HEK293 (cell line): ENCODE data around the gene NAGLU.
A peak's percentile ranks its signal among the peaks of the same experiment; 100 is the strongest.

Experiments used
- BCL11A ChIP-seq: fragments of 450-650 bp; formaldehyde crosslinking; IDR thresholded peaks from 2 replicates; pipeline ENCODE4 v1.5.1; 2016; ENCODE audit warnings: low read depth, missing biosample characterization, missing genetic modification characterization
- GLI2 ChIP-seq: fragments of 450-650 bp; formaldehyde crosslinking; IDR thresholded peaks from 2 replicates; pipeline ENCODE4; 2017; ENCODE audit warnings: missing biosample characterization, missing genetic modification characterization, low read depth, borderline replicate concordance
- GLI4 ChIP-seq: fragments of 450-650 bp; formaldehyde crosslinking; IDR thresholded peaks from 2 replicates; pipeline ENCODE4 v1.5.1; 2016; ENCODE audit warnings: missing biosample characterization, missing genetic modification characterization
- HOXA7 ChIP-seq: sonication (generic); formaldehyde crosslinking; IDR thresholded peaks from 2 replicates; pipeline ENCODE4 v1.8.1; 2022; ENCODE audit warnings: missing genetic modification reagents, borderline replicate concordance
- RBAK ChIP-seq: fragments of 450-650 bp; formaldehyde crosslinking; IDR thresholded peaks from 2 replicates; pipeline ENCODE4 v1.5.1; 2016; ENCODE audit warnings: missing biosample characterization, missing genetic modification characterization
- REPIN1 ChIP-seq: fragments of 450-650 bp; formaldehyde crosslinking; IDR thresholded peaks from 2 replicates; pipeline ENCODE4 v1.5.1; 2017; ENCODE audit warnings: missing biosample characterization, missing genetic modification characterization, low read depth
- SCRT2 ChIP-seq: fragments of 450-650 bp; formaldehyde crosslinking; IDR thresholded peaks from 2 replicates; pipeline ENCODE4 v1.5.1; 2016; ENCODE audit warnings: missing biosample characterization, missing genetic modification characterization
- ZBTB1 ChIP-seq: fragments of 450-650 bp; formaldehyde crosslinking; IDR thresholded peaks from 2 replicates; pipeline ENCODE4 v1.5.1; 2016; ENCODE audit warnings: missing biosample characterization, missing genetic modification characterization
- ZBTB17 ChIP-seq: fragments of 450-650 bp; formaldehyde crosslinking; IDR thresholded peaks from 2 replicates; pipeline ENCODE4 v1.5.1; 2016; ENCODE audit warnings: missing biosample characterization, missing genetic modification characterization
- ZBTB7A ChIP-seq: fragments of 450-650 bp; formaldehyde crosslinking; IDR thresholded peaks from 2 replicates; pipeline ENCODE4 v1.5.1; 2016; ENCODE audit warnings: low read depth, missing biosample characterization, missing genetic modification characterization
- ZBTB8A ChIP-seq: fragments of 450-650 bp; formaldehyde crosslinking; IDR thresholded peaks from 2 replicates; pipeline ENCODE4 v1.5.1; 2016; ENCODE audit warnings: missing biosample characterization, missing genetic modification characterization
- ZFHX2 ChIP-seq: fragments of 450-650 bp; formaldehyde crosslinking; conservative IDR thresholded peaks from 2 replicates; pipeline ENCODE4 v1.5.1; 2016; ENCODE audit warnings: missing biosample characterization, missing genetic modification characterization
- ZNF2 ChIP-seq: fragments of 450-650 bp; formaldehyde crosslinking; IDR thresholded peaks from 2 replicates; pipeline ENCODE4 v1.5.1; 2016; ENCODE audit warnings: missing biosample characterization, missing genetic modification characterization
- ZNF266 ChIP-seq: fragments of 450-650 bp; formaldehyde crosslinking; IDR thresholded peaks from 2 replicates; pipeline ENCODE4 v1.5.1; 2016; ENCODE audit warnings: missing biosample characterization, missing genetic modification characterization, low read depth
- ZNF394 ChIP-seq: fragments of 450-650 bp; formaldehyde crosslinking; IDR thresholded peaks from 2 replicates; pipeline ENCODE4 v1.5.1; 2016; ENCODE audit warnings: missing biosample characterization, missing genetic modification characterization, mild to moderate bottlenecking, moderate library complexity, borderline replicate concordance
- ZNF404 ChIP-seq: fragments of 450-650 bp; formaldehyde crosslinking; IDR thresholded peaks from 2 replicates; pipeline ENCODE4 v1.5.1; 2017; ENCODE audit warnings: missing biosample characterization, missing genetic modification characterization
- ZNF416 ChIP-seq: fragments of 450-650 bp; formaldehyde crosslinking; IDR thresholded peaks from 2 replicates; pipeline ENCODE4 v1.5.1; 2016; ENCODE audit warnings: missing biosample characterization, missing genetic modification characterization
- ZNF501 ChIP-seq: fragments of 450-650 bp; formaldehyde crosslinking; IDR thresholded peaks from 2 replicates; pipeline ENCODE4 v1.5.1; 2016; ENCODE audit warnings: missing biosample characterization, missing genetic modification characterization
- ZNF514 ChIP-seq: fragments of 450-650 bp; formaldehyde crosslinking; IDR thresholded peaks from 2 replicates; pipeline ENCODE4 v1.5.1; 2016; ENCODE audit warnings: missing biosample characterization, missing genetic modification characterization
- ZNF521 ChIP-seq: fragments of 450-650 bp; formaldehyde crosslinking; IDR thresholded peaks from 2 replicates; pipeline ENCODE4 v1.5.1; 2017; ENCODE audit warnings: missing biosample characterization, mild to moderate bottlenecking, missing genetic modification characterization
- ZNF571 ChIP-seq: fragments of 450-650 bp; formaldehyde crosslinking; IDR thresholded peaks from 2 replicates; pipeline ENCODE4 v1.5.0; 2017; ENCODE audit warnings: missing biosample characterization, missing genetic modification characterization
- ZNF600 ChIP-seq: fragments of 450-650 bp; formaldehyde crosslinking; IDR thresholded peaks from 2 replicates; pipeline ENCODE4 v1.5.1; 2016; ENCODE audit warnings: missing biosample characterization, missing genetic modification characterization
- ZNF677 ChIP-seq: fragments of 450-650 bp; IDR thresholded peaks from 2 replicates; pipeline ENCODE4 v1.5.0; 2018; ENCODE audit warnings: missing biosample characterization, mild to moderate bottlenecking, missing genetic modification characterization, moderate library complexity
- TF ChIP-seq, protein P1 (sequence below): fragments of 450-650 bp; formaldehyde crosslinking; IDR thresholded peaks from 2 replicates; pipeline ENCODE4 v1.5.1; 2017; ENCODE audit warnings: missing biosample characterization, missing genetic modification characterization
- TF ChIP-seq, protein P2 (sequence below): fragments of 450-650 bp; formaldehyde crosslinking; IDR thresholded peaks from 2 replicates; pipeline ENCODE4 v1.5.1; 2016; ENCODE audit warnings: missing biosample characterization, missing genetic modification characterization
- TF ChIP-seq, protein P3 (sequence below): fragments of 450-650 bp; formaldehyde crosslinking; IDR thresholded peaks from 2 replicates; pipeline ENCODE4 v1.5.1; 2016; ENCODE audit warnings: missing biosample characterization, missing genetic modification characterization, borderline replicate concordance
- TF ChIP-seq, protein P4 (sequence below): fragments of 450-650 bp; formaldehyde crosslinking; IDR thresholded peaks from 2 replicates; pipeline ENCODE4 v1.5.1; 2016; ENCODE audit warnings: missing biosample characterization, missing genetic modification characterization
- TF ChIP-seq, protein P5 (sequence below): fragments of 450-650 bp; formaldehyde crosslinking; IDR thresholded peaks from 2 replicates; pipeline ENCODE4 v1.5.1; 2016; ENCODE audit warnings: missing biosample characterization, missing genetic modification characterization
- TF ChIP-seq, protein P6 (sequence below): IDR thresholded peaks from 2 replicates; pipeline ENCODE4 v1.6.1; 2011; ENCODE audit warnings: mild to moderate bottlenecking, low read depth, low read length, borderline replicate concordance

NAGLU gene

DNA sequence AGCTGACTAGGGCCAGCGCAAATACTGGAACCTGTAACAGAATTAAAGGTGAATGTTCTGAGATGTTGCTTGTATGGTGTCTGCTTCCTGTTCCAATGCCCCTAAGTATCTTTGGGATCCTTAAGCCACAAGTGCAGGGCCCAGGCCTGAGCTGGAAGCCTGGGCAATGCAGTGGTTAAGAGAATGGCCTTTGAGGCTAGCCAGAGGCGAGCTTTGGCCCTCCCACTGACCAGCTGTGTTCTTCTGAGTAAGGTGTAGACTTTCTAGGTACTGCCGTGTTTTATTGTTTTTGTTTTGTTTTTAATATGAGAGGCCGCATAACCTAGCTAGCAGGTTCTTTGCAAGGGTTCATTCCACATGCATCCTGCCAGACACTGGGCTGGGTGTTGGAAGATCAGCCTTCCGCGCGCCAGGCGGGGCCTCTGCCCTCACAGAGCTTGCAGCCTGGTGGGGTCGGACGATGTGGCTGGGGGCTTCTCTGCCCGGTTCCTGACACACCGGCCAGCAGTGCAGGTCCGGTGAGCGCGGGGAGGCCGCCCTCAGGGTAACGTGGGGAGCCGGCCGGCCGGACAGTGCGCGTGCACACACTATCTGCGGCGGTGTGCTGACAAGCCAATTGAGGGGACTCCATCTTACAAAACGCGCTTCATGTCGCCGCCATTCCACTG, 30.3 kb downstream of the NAGLU start (continued):
- no peak for TF ChIP-seq ZBTB8A (tag by site-specific recombination)
- no peak for TF ChIP-seq ZNF266 (tag by site-specific recombination)
- TF ChIP-seq GLI4, result no peak
- no peak for TF ChIP-seq ZFHX2 (tag by site-specific recombination)
- TF ChIP-seq, protein P1, sequence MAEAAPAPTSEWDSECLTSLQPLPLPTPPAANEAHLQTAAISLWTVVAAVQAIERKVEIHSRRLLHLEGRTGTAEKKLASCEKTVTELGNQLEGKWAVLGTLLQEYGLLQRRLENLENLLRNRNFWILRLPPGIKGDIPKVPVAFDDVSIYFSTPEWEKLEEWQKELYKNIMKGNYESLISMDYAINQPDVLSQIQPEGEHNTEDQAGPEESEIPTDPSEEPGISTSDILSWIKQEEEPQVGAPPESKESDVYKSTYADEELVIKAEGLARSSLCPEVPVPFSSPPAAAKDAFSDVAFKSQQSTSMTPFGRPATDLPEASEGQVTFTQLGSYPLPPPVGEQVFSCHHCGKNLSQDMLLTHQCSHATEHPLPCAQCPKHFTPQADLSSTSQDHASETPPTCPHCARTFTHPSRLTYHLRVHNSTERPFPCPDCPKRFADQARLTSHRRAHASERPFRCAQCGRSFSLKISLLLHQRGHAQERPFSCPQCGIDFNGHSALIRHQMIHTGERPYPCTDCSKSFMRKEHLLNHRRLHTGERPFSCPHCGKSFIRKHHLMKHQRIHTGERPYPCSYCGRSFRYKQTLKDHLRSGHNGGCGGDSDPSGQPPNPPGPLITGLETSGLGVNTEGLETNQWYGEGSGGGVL (tag by site-specific recombination), result no peak
- TF ChIP-seq ZNF571 (tag by site-specific recombination), result no peak
- TF ChIP-seq ZBTB1 (tag by site-specific recombination), result no peak
- TF ChIP-seq ZBTB7A, result no peak
- TF ChIP-seq ZNF600 (tag by site-specific recombination), result peak; percentile 61
- TF ChIP-seq HOXA7 (CRISPR knock-in tag), result no peak
- TF ChIP-seq, protein P2, sequence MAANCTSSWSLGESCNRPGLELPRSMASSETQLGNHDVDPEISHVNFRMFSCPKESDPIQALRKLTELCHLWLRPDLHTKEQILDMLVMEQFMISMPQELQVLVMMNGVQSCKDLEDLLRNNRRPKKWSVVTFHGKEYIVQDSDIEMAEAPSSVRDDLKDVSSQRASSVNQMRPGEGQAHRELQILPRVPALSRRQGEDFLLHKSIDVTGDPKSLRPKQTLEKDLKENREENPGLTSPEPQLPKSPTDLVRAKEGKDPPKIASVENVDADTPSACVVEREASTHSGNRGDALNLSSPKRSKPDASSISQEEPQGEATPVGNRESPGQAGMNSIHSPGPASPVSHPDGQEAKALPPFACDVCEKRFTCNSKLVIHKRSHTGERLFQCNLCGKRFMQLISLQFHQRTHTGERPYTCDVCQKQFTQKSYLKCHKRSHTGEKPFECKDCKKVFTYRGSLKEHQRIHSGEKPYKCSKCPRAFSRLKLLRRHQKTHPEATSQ, result 0 out of 2 replicates have a peak, but pooled peaks have one; percentile 49
- TF ChIP-seq, protein P3, sequence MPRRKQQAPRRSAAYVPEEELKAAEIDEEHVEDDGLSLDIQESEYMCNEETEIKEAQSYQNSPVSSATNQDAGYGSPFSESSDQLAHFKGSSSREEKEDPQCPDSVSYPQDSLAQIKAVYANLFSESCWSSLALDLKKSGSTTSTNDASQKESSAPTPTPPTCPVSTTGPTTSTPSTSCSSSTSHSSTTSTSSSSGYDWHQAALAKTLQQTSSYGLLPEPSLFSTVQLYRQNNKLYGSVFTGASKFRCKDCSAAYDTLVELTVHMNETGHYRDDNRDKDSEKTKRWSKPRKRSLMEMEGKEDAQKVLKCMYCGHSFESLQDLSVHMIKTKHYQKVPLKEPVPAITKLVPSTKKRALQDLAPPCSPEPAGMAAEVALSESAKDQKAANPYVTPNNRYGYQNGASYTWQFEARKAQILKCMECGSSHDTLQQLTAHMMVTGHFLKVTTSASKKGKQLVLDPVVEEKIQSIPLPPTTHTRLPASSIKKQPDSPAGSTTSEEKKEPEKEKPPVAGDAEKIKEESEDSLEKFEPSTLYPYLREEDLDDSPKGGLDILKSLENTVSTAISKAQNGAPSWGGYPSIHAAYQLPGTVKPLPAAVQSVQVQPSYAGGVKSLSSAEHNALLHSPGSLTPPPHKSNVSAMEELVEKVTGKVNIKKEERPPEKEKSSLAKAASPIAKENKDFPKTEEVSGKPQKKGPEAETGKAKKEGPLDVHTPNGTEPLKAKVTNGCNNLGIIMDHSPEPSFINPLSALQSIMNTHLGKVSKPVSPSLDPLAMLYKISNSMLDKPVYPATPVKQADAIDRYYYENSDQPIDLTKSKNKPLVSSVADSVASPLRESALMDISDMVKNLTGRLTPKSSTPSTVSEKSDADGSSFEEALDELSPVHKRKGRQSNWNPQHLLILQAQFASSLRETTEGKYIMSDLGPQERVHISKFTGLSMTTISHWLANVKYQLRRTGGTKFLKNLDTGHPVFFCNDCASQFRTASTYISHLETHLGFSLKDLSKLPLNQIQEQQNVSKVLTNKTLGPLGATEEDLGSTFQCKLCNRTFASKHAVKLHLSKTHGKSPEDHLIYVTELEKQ (tag by site-specific recombination), result no peak
- TF ChIP-seq ZNF416, result no peak
- TF ChIP-seq SCRT2 (tag by site-specific recombination), result peak; percentile 44; the same call in 1 of the 2 replicates
- TF ChIP-seq, protein P4, sequence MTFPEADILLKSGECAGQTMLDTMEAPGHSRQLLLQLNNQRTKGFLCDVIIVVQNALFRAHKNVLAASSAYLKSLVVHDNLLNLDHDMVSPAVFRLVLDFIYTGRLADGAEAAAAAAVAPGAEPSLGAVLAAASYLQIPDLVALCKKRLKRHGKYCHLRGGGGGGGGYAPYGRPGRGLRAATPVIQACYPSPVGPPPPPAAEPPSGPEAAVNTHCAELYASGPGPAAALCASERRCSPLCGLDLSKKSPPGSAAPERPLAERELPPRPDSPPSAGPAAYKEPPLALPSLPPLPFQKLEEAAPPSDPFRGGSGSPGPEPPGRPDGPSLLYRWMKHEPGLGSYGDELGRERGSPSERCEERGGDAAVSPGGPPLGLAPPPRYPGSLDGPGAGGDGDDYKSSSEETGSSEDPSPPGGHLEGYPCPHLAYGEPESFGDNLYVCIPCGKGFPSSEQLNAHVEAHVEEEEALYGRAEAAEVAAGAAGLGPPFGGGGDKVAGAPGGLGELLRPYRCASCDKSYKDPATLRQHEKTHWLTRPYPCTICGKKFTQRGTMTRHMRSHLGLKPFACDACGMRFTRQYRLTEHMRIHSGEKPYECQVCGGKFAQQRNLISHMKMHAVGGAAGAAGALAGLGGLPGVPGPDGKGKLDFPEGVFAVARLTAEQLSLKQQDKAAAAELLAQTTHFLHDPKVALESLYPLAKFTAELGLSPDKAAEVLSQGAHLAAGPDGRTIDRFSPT (tag by site-specific recombination), result no peak
- no peak for TF ChIP-seq ZNF514 (tag by site-specific recombination)
- no peak for TF ChIP-seq BCL11A (tag by site-specific recombination)
- TF ChIP-seq GLI2 (tag by site-specific recombination), result no peak
- TF ChIP-seq ZBTB17 (tag by site-specific recombination), result peak; percentile 53; the same call in 1 of the 2 replicates
- peak; percentile 61; the same call in 1 of the 2 replicates for TF ChIP-seq ZNF2 (tag by site-specific recombination)
- no peak for TF ChIP-seq ZNF394 (tag by site-specific recombination)
- no peak for TF ChIP-seq ZNF404 (tag by site-specific recombination)
- TF ChIP-seq, protein P5, sequence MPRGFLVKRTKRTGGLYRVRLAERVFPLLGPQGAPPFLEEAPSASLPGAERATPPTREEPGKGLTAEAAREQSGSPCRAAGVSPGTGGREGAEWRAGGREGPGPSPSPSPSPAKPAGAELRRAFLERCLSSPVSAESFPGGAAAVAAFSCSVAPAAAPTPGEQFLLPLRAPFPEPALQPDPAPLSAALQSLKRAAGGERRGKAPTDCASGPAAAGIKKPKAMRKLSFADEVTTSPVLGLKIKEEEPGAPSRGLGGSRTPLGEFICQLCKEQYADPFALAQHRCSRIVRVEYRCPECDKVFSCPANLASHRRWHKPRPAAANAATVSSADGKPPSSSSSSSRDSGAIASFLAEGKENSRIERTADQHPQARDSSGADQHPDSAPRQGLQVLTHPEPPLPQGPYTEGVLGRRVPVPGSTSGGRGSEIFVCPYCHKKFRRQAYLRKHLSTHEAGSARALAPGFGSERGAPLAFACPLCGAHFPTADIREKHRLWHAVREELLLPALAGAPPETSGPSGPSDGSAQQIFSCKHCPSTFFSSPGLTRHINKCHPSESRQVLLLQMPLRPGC (tag by site-specific recombination), result no peak
- no peak for TF ChIP-seq REPIN1
- no peak for TF ChIP-seq ZNF677 (tag by site-specific recombination)
- TF ChIP-seq, protein P6, sequence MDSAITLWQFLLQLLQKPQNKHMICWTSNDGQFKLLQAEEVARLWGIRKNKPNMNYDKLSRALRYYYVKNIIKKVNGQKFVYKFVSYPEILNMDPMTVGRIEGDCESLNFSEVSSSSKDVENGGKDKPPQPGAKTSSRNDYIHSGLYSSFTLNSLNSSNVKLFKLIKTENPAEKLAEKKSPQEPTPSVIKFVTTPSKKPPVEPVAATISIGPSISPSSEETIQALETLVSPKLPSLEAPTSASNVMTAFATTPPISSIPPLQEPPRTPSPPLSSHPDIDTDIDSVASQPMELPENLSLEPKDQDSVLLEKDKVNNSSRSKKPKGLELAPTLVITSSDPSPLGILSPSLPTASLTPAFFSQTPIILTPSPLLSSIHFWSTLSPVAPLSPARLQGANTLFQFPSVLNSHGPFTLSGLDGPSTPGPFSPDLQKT, result no peak
- TF ChIP-seq ZNF501 (tag by site-specific recombination), result peak; percentile 30
- TF ChIP-seq ZNF521 (tag by site-specific recombination), result no peak
- no peak for TF ChIP-seq RBAK (tag by site-specific recombination)
